ENCODE measurements around the gene ITPR1.

The ITPR1 gene

GRCh38 chr3:4492208-4493013 is 737 bp upstream of the ITPR1 start:
- peak; percentile 1 for DNase-seq

GRCh38 chr3:4493941-4494894 is 1.1 kb downstream of the ITPR1 start:
- DNase-seq: no peak

DNA sequence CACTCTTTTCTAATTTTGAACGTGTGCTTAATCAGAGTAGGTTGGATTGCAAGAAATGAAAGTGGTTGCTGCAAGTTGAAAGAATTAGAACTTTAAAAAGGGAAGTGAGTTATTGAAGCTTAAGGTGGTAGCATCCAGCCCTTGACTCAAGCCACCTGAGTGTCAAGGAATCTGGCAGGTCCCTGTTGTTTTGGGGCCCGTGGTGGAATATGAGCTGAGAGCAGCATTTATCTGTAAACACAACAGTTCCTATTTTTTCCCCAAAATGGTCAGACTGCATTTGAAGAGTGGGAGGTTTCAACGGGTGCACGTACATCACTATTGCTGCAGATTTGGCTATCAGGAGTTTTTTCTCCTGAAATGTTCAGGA is 1.7 kb downstream of the ITPR1 start:
- DNase-seq: no peak

DNA sequence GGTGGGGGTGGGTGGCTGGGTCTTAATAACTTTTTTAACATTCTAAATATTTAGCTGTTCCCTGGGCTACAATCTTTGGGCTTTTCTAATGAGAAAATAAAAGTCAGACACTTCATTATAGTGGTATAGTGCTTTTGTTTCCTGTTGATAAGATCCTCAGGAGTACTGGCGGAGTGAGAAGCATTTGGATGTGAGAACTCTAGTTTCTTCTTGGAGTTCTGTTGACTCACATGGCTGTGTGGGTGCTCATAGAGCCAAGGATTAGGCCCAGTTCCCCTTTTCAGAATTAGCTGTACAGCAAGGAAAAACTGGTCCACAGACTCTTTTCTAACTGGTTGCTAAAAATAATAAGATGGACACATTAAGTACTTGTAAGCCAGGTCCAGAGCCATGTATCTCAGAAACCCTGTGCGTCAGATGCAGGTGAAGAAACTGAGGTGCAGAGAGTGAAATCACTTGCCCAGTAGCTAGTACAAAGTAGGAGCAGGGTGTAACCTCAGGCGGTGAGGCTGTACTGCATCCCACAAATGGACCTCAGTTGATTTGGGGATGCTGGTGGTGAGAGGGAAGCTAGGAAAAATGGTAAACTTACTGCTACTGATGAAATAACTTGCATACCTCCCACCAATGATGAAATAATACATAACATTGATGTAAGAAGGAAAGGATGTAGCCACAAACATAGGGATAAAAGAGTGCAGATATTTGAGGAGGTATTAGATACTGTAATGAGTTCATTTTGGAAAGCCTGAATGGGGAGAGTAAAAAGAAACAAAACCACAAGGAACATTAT is 2.3 kb downstream of the ITPR1 start:
- DNase-seq: no peak

- no peak for DNase-seq
Observed at GRCh38 chr3:4496087-4496452, 2.9 kb downstream of the ITPR1 start.

- no peak for DNase-seq
Observed at GRCh38 chr3:4497005-4497692, 4.0 kb downstream of the ITPR1 start.

DNA sequence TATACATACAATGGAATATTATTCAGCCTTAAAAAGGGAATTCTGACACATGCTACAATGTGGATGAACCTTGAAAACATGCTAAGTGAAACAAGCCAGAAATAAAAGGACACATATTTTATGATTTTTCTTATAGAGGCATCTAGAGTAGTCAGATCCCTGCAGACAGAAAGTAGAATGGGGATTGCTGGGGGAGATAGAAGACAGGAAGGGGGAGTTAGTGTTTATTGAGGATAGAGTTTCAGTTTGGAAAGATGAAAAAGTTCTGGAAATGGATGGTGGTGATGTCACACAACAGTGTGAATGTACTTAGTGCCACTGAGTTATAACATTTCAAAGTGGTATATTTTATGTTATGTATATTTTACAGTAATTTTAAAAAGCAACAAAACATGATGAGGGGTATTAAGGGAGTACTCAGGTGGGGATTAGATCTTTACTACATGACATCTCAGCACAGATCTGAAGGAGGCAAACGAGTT is 4.7 kb downstream of the ITPR1 start:
- no peak for DNase-seq

DNA sequence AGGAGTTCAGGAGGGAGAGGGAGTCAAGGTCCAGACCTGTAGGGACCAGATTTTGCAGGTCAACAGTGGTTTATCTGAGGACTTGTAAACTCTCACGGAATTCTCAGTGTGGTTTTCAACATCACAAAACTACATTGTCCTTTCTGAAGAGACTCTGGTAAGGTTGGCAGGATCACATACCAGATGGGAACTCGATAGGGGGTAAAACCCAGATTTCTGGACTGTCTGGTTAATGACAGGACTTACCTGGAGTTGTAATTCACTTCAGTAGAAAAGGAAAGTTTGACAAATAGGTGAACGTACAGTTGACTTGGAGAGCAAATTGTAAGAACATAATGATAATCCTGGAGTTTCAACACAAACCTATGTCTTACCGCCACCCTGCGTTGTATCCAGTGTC is 5.3 kb downstream of the ITPR1 start:
- no peak for DNase-seq

DNA sequence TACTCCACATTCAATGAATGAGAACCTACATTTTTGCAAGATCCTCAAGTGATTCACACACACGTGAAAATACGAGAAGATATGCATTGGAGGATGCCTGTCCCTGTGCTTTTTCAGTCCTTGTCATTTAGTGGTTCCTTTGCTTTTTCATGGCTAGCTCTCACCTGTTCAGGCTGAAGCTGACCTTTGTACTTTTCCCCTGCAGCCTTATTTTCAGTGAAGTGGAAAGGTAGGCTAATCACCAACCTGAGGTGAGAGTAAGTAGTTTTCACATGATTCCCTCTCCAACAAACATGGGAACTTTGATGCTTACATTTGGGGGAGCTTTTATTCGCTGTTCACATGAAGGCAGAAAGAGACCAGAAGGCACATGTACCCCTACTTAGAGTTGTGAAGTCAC is 8.3 kb downstream of the ITPR1 start:
- DNase-seq: no peak

GRCh38 chr3:4501927-4502326 is 8.8 kb downstream of the ITPR1 start:
- DNase-seq: no peak

DNA sequence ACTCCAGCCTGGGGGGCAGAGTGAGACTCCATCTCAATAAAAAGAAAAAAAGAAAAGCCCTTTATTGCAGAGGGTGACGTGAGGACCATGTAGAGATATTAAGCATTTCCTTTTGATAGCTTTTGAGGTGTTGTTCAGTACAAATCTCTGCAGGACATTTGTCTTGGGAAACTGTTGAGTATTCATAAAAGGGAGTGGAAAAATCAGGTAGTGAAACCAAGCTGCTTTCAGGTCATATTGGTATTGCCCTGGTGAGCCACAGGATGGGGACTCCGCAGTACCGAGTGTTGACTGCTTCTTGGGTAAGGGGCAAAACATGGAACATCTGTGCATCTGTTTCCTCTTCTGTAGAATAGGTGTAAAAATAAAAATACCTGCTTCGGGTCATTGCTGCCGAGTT is 9.9 kb downstream of the ITPR1 start:
- DNase-seq: no peak

- peak; percentile 11 for DNase-seq
Observed at GRCh38 chr3:4504340-4505261, 11.5 kb downstream of the ITPR1 start.

GRCh38 chr3:4505688-4506558 is 12.8 kb downstream of the ITPR1 start:
- DNase-seq: no peak

- DNase-seq: no peak
Observed at GRCh38 chr3:4506559-4507023, 13.4 kb downstream of the ITPR1 start.

DNA sequence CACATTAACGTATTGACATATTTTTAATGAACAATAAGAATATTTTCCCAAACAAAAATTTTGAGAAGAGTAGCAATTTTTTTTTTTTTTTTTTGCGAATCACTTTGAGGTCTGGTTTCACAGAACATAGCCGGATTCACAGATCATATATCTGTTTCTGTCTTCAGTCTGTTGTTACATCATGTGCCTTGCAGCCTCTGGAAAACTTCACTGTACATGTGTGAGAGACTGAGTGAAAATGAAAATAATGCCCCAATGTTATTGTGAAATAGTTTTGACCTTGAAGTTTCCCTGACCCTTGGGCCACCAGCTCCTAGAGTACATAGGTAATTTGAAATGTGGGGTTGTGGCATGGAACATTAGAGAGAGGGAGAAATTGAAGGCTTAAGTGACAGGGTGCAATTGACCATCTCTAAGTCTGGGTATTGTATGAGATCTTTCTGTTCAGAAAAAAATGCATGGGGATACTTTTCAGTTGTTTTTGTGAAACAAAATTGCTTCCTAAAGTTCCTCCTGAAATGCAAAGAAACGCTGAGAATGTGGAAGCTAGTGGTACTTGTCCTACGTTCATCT is 14.0 kb downstream of the ITPR1 start:
- DNase-seq: no peak

- DNase-seq: no peak
Observed at GRCh38 chr3:4508048-4508981, 15.2 kb downstream of the ITPR1 start.

DNA sequence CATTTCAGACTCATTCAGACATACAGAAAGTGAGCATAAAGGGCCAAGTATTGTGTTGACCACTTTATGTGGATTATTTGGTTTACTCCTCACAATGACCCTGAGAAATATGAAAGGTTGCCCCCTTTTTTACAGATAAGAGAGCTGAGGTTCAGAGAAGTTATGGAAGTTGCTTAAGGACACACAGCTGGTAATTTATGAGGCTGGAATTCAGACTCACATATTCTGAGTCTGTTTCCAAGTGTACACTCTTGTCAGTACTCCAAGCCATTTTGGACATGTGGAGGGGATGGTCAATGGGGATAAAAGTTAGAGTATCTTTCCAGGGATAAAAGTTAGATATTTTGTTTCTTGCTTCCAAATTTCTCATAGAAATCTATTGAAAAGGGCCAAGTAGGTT is 15.9 kb downstream of the ITPR1 start:
- DNase-seq: no peak

- DNase-seq: no peak
Observed at GRCh38 chr3:4509983-4510755, 17.0 kb downstream of the ITPR1 start.
